ENCODE data around the gene SMYD3.
"Not testable (repeated sequence)": the region's sequence is repeated elsewhere in the genome, so short reads cannot be mapped to it uniquely, and the experiment has no call there.

Gene SMYD3

GRCh38 chr1:245969283-245969682 lies 537.8 kb downstream of the SMYD3 start:
- no peak for DNase-seq (ENCODE audit: low read depth in 3 of 3, low spot score in 1 of 3)

- no peak for DNase-seq (ENCODE audit: low read depth in 3 of 3, low spot score in 1 of 3)
These were observed 538.3 kb downstream of the SMYD3 start for GRCh38 chr1:245968775-245969174.

GRCh38 chr1:245965398-245965797 lies 541.7 kb downstream of the SMYD3 start:
- DNase-seq (ENCODE audit: low read depth in 3 of 3, low spot score in 1 of 3), result no peak

- DNase-seq (ENCODE audit: low read depth in 3 of 3, low spot score in 1 of 3), result no peak
These were observed 543.4 kb downstream of the SMYD3 start for GRCh38 chr1:245963649-245964048.

GRCh38 chr1:245962453-245962852 lies 544.6 kb downstream of the SMYD3 start:
- no peak for DNase-seq (ENCODE audit: low read depth in 3 of 3, low spot score in 1 of 3)

GRCh38 chr1:245961137-245961540 lies 545.9 kb downstream of the SMYD3 start:
- no peak for DNase-seq (ENCODE audit: low read depth in 3 of 3, low spot score in 1 of 3)

GRCh38 chr1:245960171-245960570 lies 546.9 kb downstream of the SMYD3 start:
- DNase-seq (ENCODE audit: low read depth in 3 of 3, low spot score in 1 of 3), result no peak

- no peak for DNase-seq (ENCODE audit: low read depth in 3 of 3, low spot score in 1 of 3)
These were observed 549.1 kb downstream of the SMYD3 start for GRCh38 chr1:245958016-245958415.

GRCh38 chr1:245957427-245957826 lies 549.7 kb downstream of the SMYD3 start:
- no peak for DNase-seq (ENCODE audit: low read depth in 3 of 3, low spot score in 1 of 3)

- DNase-seq (ENCODE audit: low read depth in 3 of 3, low spot score in 1 of 3), result no peak
These were observed 550.9 kb downstream of the SMYD3 start for GRCh38 chr1:245956225-245956624.

- no peak for DNase-seq (ENCODE audit: low read depth in 3 of 3, low spot score in 1 of 3)
These were observed 553.0 kb downstream of the SMYD3 start for GRCh38 chr1:245953876-245954660.

- no peak for DNase-seq (ENCODE audit: low read depth in 3 of 3, low spot score in 1 of 3)
These were observed 554.6 kb downstream of the SMYD3 start for GRCh38 chr1:245952383-245953026.

GRCh38 chr1:245948786-245949185 lies 558.3 kb downstream of the SMYD3 start:
- no peak for DNase-seq (ENCODE audit: low read depth in 3 of 3, low spot score in 1 of 3)

GRCh38 chr1:245946905-245947304 lies 560.2 kb downstream of the SMYD3 start:
- no peak for DNase-seq (ENCODE audit: low read depth in 3 of 3, low spot score in 1 of 3)

- DNase-seq (ENCODE audit: low read depth in 3 of 3, low spot score in 1 of 3), result not testable (repeated sequence)
These were observed 561.9 kb downstream of the SMYD3 start for GRCh38 chr1:245945136-245945535.

GRCh38 chr1:245942856-245943255 lies 564.2 kb downstream of the SMYD3 start:
- no peak for DNase-seq (ENCODE audit: low read depth in 3 of 3, low spot score in 1 of 3)

GRCh38 chr1:245941771-245942170 lies 565.3 kb downstream of the SMYD3 start:
- not testable (repeated sequence) for DNase-seq (ENCODE audit: low read depth in 3 of 3, low spot score in 1 of 3)

GRCh38 chr1:245939756-245940345 lies 567.2 kb downstream of the SMYD3 start:
- DNase-seq (ENCODE audit: low read depth in 3 of 3, low spot score in 1 of 3), result no peak

GRCh38 chr1:245938046-245938435 lies 569.0 kb downstream of the SMYD3 start:
- no peak for DNase-seq (ENCODE audit: low read depth in 3 of 3, low spot score in 1 of 3)

GRCh38 chr1:245937316-245938045 lies 569.6 kb downstream of the SMYD3 start:
- DNase-seq (ENCODE audit: low read depth in 3 of 3, low spot score in 1 of 3), result no peak

- DNase-seq (ENCODE audit: low read depth in 3 of 3, low spot score in 1 of 3), result no peak
These were observed 572.7 kb downstream of the SMYD3 start for GRCh38 chr1:245934409-245934808.

Measured in stimulated activated CD4-positive, alpha-beta T cell treated with anti-CD3 and anti-CD28 coated beads, TNF-alpha, amount 100 ng/mL, for 1 hour (primary cell).